Immature natural killer cell (primary cell): Measurements from ENCODE around the gene UBE2Q1. TPM values are rescaled to one million over a fixed set of nuclear protein-coding genes. Genes with fewer than 3 reads are reported as not detected.
A peak's percentile ranks its signal among the peaks of the same experiment; 100 is the strongest.
"Not testable (repeated sequence)": the region's sequence is repeated elsewhere in the genome, so short reads cannot be mapped to it uniquely, and the experiment has no call there.

Source experiments
- DNase-seq, 3 donors: peaks; one replicate each; pipeline ENCODE4 v3.0.0; 2022; ENCODE audit warnings: mixed read lengths in 1 of 3
- H3K27ac Mint-ChIP-seq, 6 donors: one replicate each; pipeline ENCODE4 v1.8.0; 2020; ENCODE audit warnings: mixed read lengths in 6 of 6, mild to moderate bottlenecking in 5 of 6, inconsistent platforms in 4 of 6, moderate library complexity in 3 of 6
- H3K27me3 Mint-ChIP-seq, 3 donors: one replicate each; pipeline ENCODE4 v1.8.0; 2020 to 2021; ENCODE audit warnings: low read depth in 3 of 3, mild to moderate bottlenecking in 3 of 3, mixed read lengths in 3 of 3, moderate library complexity in 3 of 3, inconsistent platforms in 1 of 3
- H3K36me3 Mint-ChIP-seq, 3 donors: one replicate each; pipeline ENCODE4 v1.8.0; 2020; ENCODE audit warnings: mixed read lengths in 3 of 3, inconsistent platforms in 2 of 3, mild to moderate bottlenecking in 2 of 3
- H3K4me1 Mint-ChIP-seq, 2 donors: one replicate each; pipeline ENCODE4 v1.8.0; 2020; ENCODE audit warnings: inconsistent platforms in 2 of 2, mild to moderate bottlenecking in 2 of 2, mixed read lengths in 2 of 2, moderate library complexity in 1 of 2
- H3K4me3 Mint-ChIP-seq, 5 donors: one replicate each; pipeline ENCODE4 v1.8.0; 2020; ENCODE audit warnings: mild to moderate bottlenecking in 5 of 5, mixed read lengths in 5 of 5, inconsistent platforms in 3 of 5, moderate library complexity in 3 of 5
- H3K9me3 Mint-ChIP-seq, 6 donors: one replicate each; pipeline ENCODE4 v1.8.0; 2020; ENCODE audit warnings: mild to moderate bottlenecking in 6 of 6, mixed read lengths in 6 of 6, inconsistent platforms in 4 of 6, moderate library complexity in 3 of 6
- polyA plus RNA-seq, 3 donors: library from polyadenylated mRNA; unstranded; fragments of 300-500 nt; fragmentation: Illumina TruSeq; gene quantifications; one replicate each; pipeline ENCODE4 v1.2.3, GENCODE V29; 2021

The UBE2Q1 gene
- polyA plus RNA-seq, 3 donors from 2014 or later: 8.2 to 11.6 (median 9.7) TPM

GRCh38 chr1:154533952-154534844 lies 24.3 kb downstream of the UBE2Q1 start:
- no peak for DNase-seq
- Mint-ChIP-seq H3K9me3 (no peaks in the 10 kb centered on the region), H3K4me1 (no peaks in the 10 kb centered on the region), H3K27me3 (peaks cover 3 to 9% (median 7%) of the 10 kb centered on the region in 3 donors), H3K36me3 (no peaks in the 10 kb centered on the region), H3K4me3 (no peak overlapping the region), H3K27ac (no peak overlapping the region)

DNA sequence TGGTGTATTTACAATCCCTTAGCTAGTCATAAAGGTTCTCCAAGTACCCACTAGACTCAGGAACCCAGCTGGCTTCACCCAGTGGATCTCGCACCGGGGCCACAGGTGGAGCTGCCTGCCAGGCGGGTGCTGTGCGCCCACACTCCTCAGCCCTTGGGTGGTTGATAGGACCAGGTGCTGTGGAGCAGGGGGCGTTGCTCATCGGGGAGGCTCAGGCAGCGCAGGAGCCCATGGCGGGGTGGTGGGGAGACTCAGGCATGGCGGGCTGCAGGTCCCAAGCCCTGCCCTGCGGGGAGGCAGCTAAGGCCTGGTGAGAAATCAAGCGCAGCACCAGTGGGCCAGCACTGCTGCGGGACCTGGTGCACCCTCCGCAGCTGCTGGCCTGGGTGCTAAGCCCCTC lies 26.5 kb downstream of the UBE2Q1 start:
- H3K36me3 Mint-ChIP-seq, H3K4me1 Mint-ChIP-seq, H3K27ac Mint-ChIP-seq, H3K27me3 Mint-ChIP-seq, DNase-seq, H3K4me3 Mint-ChIP-seq, H3K9me3 Mint-ChIP-seq: not testable (repeated sequence)

DNA sequence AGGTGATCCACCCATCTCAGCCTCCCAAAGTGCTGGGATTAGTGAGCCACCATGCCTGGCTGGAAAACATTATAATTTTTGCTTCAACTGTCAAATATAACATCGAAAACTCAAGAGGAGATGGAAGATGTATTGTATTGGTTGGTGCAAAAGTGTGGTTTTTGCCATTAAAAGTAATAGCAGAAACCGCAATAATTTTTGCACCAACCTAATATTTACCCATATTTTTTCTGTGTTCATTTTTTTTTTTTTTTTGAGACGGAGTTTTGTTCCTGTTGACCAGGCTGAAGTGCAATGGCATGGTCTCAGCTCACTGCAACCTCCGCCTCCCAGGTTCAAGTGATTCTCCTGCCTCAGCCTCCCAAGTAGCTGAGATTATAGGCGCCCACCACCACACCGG lies 29.2 kb downstream of the UBE2Q1 start:
- Mint-ChIP-seq H3K4me1 (no peaks in the 10 kb centered on the region), H3K27ac (no peak overlapping the region), H3K4me3 (no peak overlapping the region), H3K9me3 (no peaks in the 10 kb centered on the region), H3K36me3 (no peaks in the 10 kb centered on the region), H3K27me3 (peaks cover 0 to 4% (median 0%) of the 10 kb centered on the region in 3 donors)
- no peak for DNase-seq

- Mint-ChIP-seq H3K4me3 (no peak overlapping the region), H3K36me3 (no peaks in the 10 kb centered on the region), H3K27ac (no peak overlapping the region), H3K9me3 (no peaks in the 10 kb centered on the region), H3K4me1 (no peaks in the 10 kb centered on the region), H3K27me3 (peaks cover 0 to 7% (median 3%) of the 10 kb centered on the region in 3 donors)
- no peak for DNase-seq
These were observed 31.3 kb downstream of the UBE2Q1 start for GRCh38 chr1:154527192-154527591.

DNA sequence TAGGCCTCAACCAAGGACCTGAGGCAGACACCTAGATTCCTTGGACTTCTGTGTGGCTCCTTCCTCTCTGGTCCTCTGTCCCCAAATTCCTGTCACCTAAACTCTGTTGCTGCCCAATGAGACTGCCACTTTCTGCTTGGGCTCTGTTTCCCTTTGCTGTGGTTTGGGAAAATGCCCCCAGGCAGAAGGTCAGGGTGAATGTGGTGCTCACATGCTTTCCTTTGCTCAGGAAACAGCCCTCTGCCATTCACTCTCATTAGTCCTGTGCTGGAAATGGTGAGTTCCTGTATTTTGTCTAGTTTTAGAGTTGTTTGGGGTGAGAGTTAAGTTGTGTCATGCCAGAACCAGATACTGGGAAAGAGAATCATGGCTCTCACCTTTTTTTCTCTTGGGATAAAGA lies 33.6 kb downstream of the UBE2Q1 start:
- no peak overlapping the region for H3K4me3 Mint-ChIP-seq
- H3K4me1 Mint-ChIP-seq: no peaks in the 10 kb centered on the region
- no peak overlapping the region for H3K27ac Mint-ChIP-seq
- no peaks in the 10 kb centered on the region for H3K36me3 Mint-ChIP-seq
- no peak for DNase-seq
- H3K27me3 Mint-ChIP-seq: peaks cover 1 to 7% (median 1%) of the 10 kb centered on the region in 3 donors
- H3K9me3 Mint-ChIP-seq: no peaks in the 10 kb centered on the region

DNA sequence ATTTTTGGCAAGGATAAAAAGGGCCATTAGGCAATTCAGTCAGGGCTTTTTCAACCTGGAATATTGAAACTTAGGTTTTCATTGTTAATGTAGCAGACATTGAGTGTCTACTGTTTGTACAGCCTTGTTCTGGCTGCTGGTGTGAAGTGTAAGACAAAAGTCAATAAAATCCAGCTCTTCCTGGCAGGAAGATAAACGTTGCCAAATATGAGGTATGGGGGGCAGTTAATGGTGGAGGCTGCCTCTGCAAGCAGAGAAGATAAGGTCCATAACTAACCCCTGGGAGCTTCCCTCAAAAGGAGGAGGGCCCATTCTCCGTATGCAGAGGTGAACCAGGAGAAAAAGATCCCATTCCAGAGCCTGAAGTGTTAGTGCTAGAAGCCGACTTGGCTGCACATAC lies 36.8 kb downstream of the UBE2Q1 start:
- H3K9me3 Mint-ChIP-seq: no peaks in the 10 kb centered on the region
- H3K4me3 Mint-ChIP-seq: no peak overlapping the region
- H3K27me3 Mint-ChIP-seq: peaks cover 0 to 12% (median 2%) of the 10 kb centered on the region in 3 donors
- no peaks in the 10 kb centered on the region for H3K4me1 Mint-ChIP-seq
- no peaks in the 10 kb centered on the region for H3K36me3 Mint-ChIP-seq
- no peak for DNase-seq
- no peak overlapping the region for H3K27ac Mint-ChIP-seq

DNA sequence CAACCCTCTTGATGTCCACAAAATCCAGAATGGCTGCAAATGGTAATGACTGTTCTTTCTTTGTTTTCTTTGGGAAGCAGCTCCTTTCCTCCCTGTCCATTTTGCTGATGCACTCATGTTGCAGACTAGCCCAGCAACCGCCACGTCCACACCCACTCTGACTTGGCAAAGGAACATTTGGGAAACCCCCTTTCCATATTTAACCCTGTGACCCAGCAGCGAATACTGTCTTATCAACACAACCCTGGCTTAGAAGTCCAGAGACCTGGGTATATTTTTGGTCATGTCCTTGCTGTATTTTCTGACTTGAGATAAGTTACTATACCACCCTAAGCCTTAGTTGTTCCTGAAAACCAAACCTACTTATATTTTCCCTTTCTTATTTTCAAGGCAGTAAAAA lies 38.1 kb downstream of the UBE2Q1 start:
- Mint-ChIP-seq H3K4me3 (no peak overlapping the region), H3K27me3 (peaks cover 2 to 16% (median 3%) of the 10 kb centered on the region in 3 donors), H3K9me3 (no peaks in the 10 kb centered on the region), H3K27ac (no peak overlapping the region), H3K36me3 (no peaks in the 10 kb centered on the region), H3K4me1 (no peaks in the 10 kb centered on the region)
- no peak for DNase-seq

GRCh38 chr1:154519591-154519991 lies 38.9 kb downstream of the UBE2Q1 start:
- H3K36me3 Mint-ChIP-seq: no peaks in the 10 kb centered on the region
- H3K4me3 Mint-ChIP-seq: no peak overlapping the region
- H3K27ac Mint-ChIP-seq: no peak overlapping the region
- H3K9me3 Mint-ChIP-seq: no peaks in the 10 kb centered on the region
- no peaks in the 10 kb centered on the region for H3K4me1 Mint-ChIP-seq
- DNase-seq: no peak
- peaks cover 2 to 16% (median 3%) of the 10 kb centered on the region in 3 donors for H3K27me3 Mint-ChIP-seq

GRCh38 chr1:154517661-154518060 lies 40.8 kb downstream of the UBE2Q1 start:
- Mint-ChIP-seq H3K27me3 (peaks cover 3 to 16% (median 3%) of the 10 kb centered on the region in 3 donors), H3K36me3 (no peaks in the 10 kb centered on the region), H3K4me1 (no peaks in the 10 kb centered on the region), H3K27ac (no peak overlapping the region), H3K4me3 (no peak overlapping the region), H3K9me3 (no peaks in the 10 kb centered on the region)
- DNase-seq: no peak

GRCh38 chr1:154514066-154514553 lies 44.4 kb downstream of the UBE2Q1 start:
- no peak for DNase-seq
- no peaks in the 10 kb centered on the region for H3K4me1 Mint-ChIP-seq
- no peaks in the 10 kb centered on the region for H3K36me3 Mint-ChIP-seq
- H3K27me3 Mint-ChIP-seq: peaks cover 6 to 20% (median 7%) of the 10 kb centered on the region in 3 donors
- H3K9me3 Mint-ChIP-seq: no peaks in the 10 kb centered on the region
- H3K27ac Mint-ChIP-seq: no peak overlapping the region
- no peak overlapping the region for H3K4me3 Mint-ChIP-seq

DNA sequence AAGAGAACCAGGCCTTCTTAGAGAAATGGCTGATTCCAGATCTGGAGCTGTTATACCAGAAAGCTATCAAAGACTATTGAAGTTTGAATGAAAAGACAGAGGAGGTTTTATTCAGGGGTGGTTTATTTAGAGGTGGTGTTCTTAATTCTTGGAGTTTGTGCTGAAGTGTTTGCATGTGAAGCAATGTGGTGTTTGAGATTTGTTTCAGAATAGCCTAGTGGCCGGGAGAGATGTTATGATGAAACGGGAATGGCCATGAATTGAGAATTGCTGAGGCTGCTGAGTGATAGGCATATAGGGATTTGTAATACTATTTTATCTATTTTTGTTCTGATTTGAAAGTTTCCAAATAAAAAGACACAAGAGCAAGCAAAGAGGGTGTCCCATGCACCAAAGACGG lies 45.7 kb downstream of the UBE2Q1 start:
- no peak overlapping the region for H3K4me3 Mint-ChIP-seq

GRCh38 chr1:154503898-154504297 lies 54.6 kb downstream of the UBE2Q1 start:
- Mint-ChIP-seq H3K9me3 (peaks cover 0 to 2% (median 0%) of the 10 kb centered on the region in 6 donors), H3K36me3 (peaks cover 0 to 7% (median 0%) of the 10 kb centered on the region in 3 donors), H3K27me3 (peaks cover 12 to 35% (median 23%) of the 10 kb centered on the region in 3 donors), H3K4me1 (peaks cover 21 to 29% of the 10 kb centered on the region in 2 donors), H3K27ac (no peak overlapping the region), H3K4me3 (peak overlapping the region; percentile 51 to 63 (median 61))
- DNase-seq: no peak

More for the DNA sequence above, 45.7 kb downstream of the UBE2Q1 start:
- H3K27me3 Mint-ChIP-seq: peaks cover 6 to 20% (median 7%) of the 10 kb centered on the region in 3 donors
- H3K4me1 Mint-ChIP-seq: no peaks in the 10 kb centered on the region
- no peaks in the 10 kb centered on the region for H3K36me3 Mint-ChIP-seq
- DNase-seq: no peak
- no peak overlapping the region for H3K27ac Mint-ChIP-seq
- no peaks in the 10 kb centered on the region for H3K9me3 Mint-ChIP-seq

DNA sequence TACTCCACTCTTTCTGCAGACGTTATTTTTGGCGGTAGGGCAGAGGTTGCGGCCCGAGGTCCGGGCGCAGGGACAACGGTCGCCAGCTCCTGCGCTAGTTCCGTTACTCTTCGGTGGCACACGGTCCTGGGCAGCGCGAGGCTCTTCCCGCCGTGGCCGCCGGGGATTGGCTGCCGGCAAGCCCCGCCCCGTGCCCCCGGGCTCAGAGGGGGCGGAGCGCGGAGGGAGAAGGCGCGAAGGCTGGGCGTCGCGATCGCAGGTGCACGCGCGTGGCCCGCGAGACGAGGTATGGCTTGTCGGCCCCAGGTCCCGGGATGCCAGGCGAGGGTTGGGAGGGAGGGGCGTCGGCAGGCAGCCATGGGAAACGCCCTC lies 55.7 kb downstream of the UBE2Q1 start:
- H3K27ac Mint-ChIP-seq: no peak overlapping the region
- peak overlapping the region; percentile 35 to 83 (median 54) for H3K4me3 Mint-ChIP-seq
- peaks cover 12 to 35% (median 23%) of the 10 kb centered on the region in 3 donors for H3K27me3 Mint-ChIP-seq

DNA sequence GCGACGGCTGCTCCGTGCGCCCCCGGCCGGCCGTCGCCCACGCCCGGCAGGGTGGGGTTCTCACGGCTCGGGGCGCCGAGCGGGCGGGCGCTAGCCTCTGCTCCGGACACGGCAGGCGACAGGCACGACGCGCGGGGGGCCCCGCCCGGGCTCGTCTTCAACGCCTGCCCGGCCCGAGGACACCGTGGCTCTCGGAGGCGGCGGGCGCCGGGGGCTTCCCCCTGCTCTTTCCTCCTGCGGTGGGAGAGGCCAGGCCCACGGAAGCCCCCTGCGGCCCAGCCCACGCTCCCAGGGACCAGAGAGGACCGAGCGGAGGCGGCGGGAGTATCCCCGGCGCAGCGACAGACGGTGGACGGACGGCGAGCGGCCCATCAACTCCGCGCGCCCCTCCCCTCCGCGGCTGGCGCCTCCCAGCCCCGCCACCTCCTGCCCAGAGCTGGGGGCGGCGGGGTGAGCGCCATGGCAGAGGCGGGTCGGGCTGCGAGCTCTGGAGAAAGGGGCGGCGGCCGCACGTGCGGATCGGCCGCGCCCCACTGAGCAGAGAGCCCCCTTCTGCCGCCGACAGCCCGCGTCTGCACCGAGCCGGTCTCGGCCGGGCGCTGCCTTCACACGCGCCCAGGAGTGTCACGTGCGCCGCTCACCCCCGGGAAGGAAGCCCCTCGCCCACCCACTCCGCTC lies 56.3 kb downstream of the UBE2Q1 start, which contains the start of the genes SHE and TDRD10:
Gene SHE, minus strand, starts transcription at position 347 of the 678 bp plus-strand sequence. CDS start 386 bp downstream, outside the sequence.
Gene TDRD10, plus strand, starts transcription at position 154 of the 678 bp plus-strand sequence. CDS start 4,685 bp downstream, outside the sequence.
- Mint-ChIP-seq H3K27me3 (peaks cover 12 to 32% (median 23%) of the 10 kb centered on the region in 3 donors), H3K4me1 (peaks cover 21 to 31% of the 10 kb centered on the region in 2 donors), H3K9me3 (peaks cover 0 to 2% (median 0%) of the 10 kb centered on the region in 6 donors), H3K27ac (no peak within 1 kb of the TSS), H3K4me3 (peak within 1 kb of the TSS; percentile 54 to 83 (median 65)), H3K36me3 (peaks cover 0 to 7% (median 0%) of the 10 kb centered on the region in 3 donors)
- peak; percentile 17 to 27 (median 20) for DNase-seq

More for the DNA sequence above, 55.7 kb downstream of the UBE2Q1 start:
- peaks cover 21 to 29% of the 10 kb centered on the region in 2 donors for H3K4me1 Mint-ChIP-seq
- peaks cover 0 to 7% (median 0%) of the 10 kb centered on the region in 3 donors for H3K36me3 Mint-ChIP-seq
- DNase-seq: no peak
- peaks cover 0 to 2% (median 0%) of the 10 kb centered on the region in 6 donors for H3K9me3 Mint-ChIP-seq
